Psoas muscle (tissue), 8 donors: Measurements from ENCODE around the gene GSG1L. TPM values are rescaled to one million over a fixed set of nuclear protein-coding genes. Genes with fewer than 3 reads are reported as not detected.

ENCODE experiments used
- ATAC-seq, 4 donors: fragments of 200-7000 bp; cut with Tn5 transposase; one replicate each; pipeline ENCODE4 v1.9.1; 2020; ENCODE audit warnings: moderate library complexity in 3 of 4, mild to moderate bottlenecking in 2 of 4
- DNase-seq, 2 donors: peaks; one replicate each; pipeline ENCODE4 v3.0.0-alpha.2; 2020
- H3K27ac ChIP-seq: fragments of 200-600 bp; one replicate; pipeline ENCODE4 v1.8.0; 2022
- H3K27me3 ChIP-seq, 3 donors: fragments of 200-600 bp in 1 of 3; one replicate each; pipeline versions ENCODE4 v1.6.1 to v1.8.0; 2013 to 2022; ENCODE audit warnings: low read length in 2 of 3, mild to moderate bottlenecking in 2 of 3, moderate library complexity in 1 of 3; ENCODE audit not compliant: insufficient read depth in 3 of 3
- H3K36me3 ChIP-seq, 2 donors: fragments of 200-600 bp in 1 of 2; one replicate each; pipeline versions ENCODE4 v1.6.1 to v1.8.0; 2013 to 2022; ENCODE audit warnings: low read depth in 1 of 2, mild to moderate bottlenecking in 1 of 2, moderate library complexity in 1 of 2; ENCODE audit not compliant: insufficient read depth in 1 of 2
- H3K4me1 ChIP-seq: fragments of 200-600 bp; one replicate; pipeline ENCODE4 v1.8.0; 2022
- H3K4me3 ChIP-seq: fragments of 200-600 bp; one replicate; pipeline ENCODE4 v1.8.0; 2022; ENCODE audit warnings: mild to moderate bottlenecking
- H3K9me3 ChIP-seq: fragments of 200-600 bp; one replicate; pipeline ENCODE4 v1.8.0; 2022
- WGBS, 3 donors: extraction: QIAGEN DNeasy Blood & Tissue Kit; methylation state at CpG; one replicate each; pipeline versions ENCODE4 v1.1.6 to v1.1.7; 2013; 5-methylcytosine and 5-hydroxymethylcytosine counted together
- intact Hi-C, 2 donors: fragments of 100-400 bp; cut with DNase I; formaldehyde crosslinking; loops; one replicate each; pipeline versions ENCODE4 v1.11.0 to v1.14.2; 2022
- polyA plus RNA-seq, 3 donors: library from polyadenylated mRNA; stranded (reverse); fragments of 200-250 nt; gene quantifications; one replicate each; pipeline ENCODE4 v1.2.3, GENCODE V29; 2013
- total RNA-seq, 4 donors: library from RNA; stranded (reverse); fragmentation: NEBNext Ultra II Directional in 2 of 4; extraction: Animal tissue kit (Norgen Biotek cat#: 25700) in 2 of 4; gene quantifications; one replicate each; pipeline versions ENCODE4 v1.2.1 to v1.2.4, GENCODE V29; 2021 to 2023
- TF ChIP-seq, protein P1 (sequence below): fragments of 200-600 bp; IDR thresholded peaks from one replicate; pipeline ENCODE4 v1.8.0; 2022; ENCODE audit warnings: antibody characterized with exemption
- donor health status: healthy with polysubstance abuse.
- donor health status: DM: no; HTN: no; CAD: no; lungs with moderate emphysema.
- donor health status: Bipolar disorder and iron deficiency.
- donor health status: healthy.
- donor health status: DM: yes; HTN: yes; CAD: no.
- donor health status: DM: no; HTN: no; CAD: no.
- donor health status: DM: no; HTN: no; CAD: no.
- donor health status: DM: yes; HTN: yes; CAD: no.

GSG1L gene
- total and polyA plus RNA-seq, 7 donors = 0.04 to 0.17 (median 0.08) TPM; not detected in 2

DNA sequence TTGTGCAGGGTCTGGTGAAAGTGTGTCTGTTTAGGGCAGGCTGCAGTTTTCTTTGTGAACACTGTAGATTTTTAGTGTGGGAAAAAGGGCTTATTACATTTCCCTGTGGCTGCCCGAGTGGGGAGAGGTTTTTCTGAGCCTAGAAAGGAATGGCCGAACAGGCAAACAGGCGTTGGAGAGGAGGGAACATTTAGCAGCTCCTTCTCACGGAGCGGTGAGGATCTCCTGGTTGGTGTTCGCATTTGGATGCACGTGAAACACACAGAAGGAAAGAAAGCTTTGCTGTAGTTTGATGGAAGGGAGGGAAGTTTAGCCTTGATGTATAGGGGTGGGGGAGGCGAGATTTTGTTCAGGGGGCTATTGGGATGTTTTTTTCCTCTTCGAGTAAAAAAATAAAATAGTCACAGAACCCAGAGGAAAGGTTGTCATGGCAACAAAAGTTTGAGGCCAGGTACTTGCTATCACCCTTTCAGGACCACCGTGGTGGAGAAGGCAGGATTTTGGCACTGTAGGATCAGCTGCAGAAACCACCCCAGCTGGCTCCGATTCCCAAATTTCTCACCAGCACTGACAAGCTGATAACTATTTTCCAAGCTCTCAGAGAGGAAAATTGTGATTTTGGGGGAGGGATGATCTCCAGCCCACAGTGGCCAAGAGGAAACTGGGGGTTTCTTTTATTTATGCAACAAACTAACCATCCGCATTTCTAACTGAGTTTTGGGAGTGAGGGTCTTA is 3.5 kb downstream of the GSG1L start:
- Histone ChIP-seq H3K36me3 (no peaks in the 10 kb centered on the region), H3K4me1 (no peaks in the 10 kb centered on the region), H3K27ac (no peak overlapping the region), H3K9me3 (no peaks in the 10 kb centered on the region), H3K27me3 (peaks cover 0 to 41% (median 7%) of the 10 kb centered on the region in 3 donors), H3K4me3 (no peak overlapping the region)
- DNase-seq (no peak), ATAC-seq (no peak)
- WGBS, 3 donors = 44 to 49% (median 44%) methylated on average over 12 of the region's 12 CpGs
- TF ChIP-seq, protein P1, sequence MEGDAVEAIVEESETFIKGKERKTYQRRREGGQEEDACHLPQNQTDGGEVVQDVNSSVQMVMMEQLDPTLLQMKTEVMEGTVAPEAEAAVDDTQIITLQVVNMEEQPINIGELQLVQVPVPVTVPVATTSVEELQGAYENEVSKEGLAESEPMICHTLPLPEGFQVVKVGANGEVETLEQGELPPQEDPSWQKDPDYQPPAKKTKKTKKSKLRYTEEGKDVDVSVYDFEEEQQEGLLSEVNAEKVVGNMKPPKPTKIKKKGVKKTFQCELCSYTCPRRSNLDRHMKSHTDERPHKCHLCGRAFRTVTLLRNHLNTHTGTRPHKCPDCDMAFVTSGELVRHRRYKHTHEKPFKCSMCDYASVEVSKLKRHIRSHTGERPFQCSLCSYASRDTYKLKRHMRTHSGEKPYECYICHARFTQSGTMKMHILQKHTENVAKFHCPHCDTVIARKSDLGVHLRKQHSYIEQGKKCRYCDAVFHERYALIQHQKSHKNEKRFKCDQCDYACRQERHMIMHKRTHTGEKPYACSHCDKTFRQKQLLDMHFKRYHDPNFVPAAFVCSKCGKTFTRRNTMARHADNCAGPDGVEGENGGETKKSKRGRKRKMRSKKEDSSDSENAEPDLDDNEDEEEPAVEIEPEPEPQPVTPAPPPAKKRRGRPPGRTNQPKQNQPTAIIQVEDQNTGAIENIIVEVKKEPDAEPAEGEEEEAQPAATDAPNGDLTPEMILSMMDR = no peak
- intact Hi-C loops = no loop called here

DNA sequence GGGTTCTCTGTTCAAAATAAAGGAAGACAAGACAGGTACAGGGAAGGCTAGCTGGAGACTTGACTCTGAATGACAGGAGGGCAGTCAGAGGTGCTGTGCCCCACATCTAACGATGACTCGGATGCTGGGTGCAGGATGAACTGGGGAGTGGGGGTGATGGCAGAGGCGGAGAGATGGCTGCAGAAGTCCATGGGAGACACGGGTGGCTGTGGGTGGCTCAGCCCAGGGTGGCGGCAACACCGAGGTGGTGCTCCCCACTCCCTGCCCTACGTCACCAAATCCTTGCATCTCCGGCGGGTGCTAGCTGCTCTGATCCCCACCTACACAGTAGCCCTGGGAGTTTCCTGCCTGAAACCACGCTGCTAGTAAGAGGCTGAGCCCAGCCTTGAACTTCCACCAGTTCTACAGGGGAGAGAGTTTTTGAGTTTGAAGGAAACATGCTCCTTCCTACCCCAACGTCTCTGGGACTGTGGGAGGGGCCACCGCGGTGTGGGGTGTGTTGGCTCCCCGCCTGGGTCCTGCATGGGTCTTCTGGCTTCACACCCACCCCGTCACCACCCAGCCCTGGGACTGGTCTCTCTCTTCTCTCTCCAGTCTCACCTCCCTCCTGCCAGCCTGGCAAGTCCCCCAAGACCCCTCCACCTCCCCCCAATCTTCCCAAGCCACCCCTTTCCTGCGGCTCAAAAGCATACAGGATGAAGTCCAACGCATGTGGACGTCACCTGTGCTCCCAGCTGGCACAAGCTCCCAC is 4.5 kb downstream of the GSG1L start:
- Histone ChIP-seq H3K4me3 (no peak overlapping the region), H3K9me3 (no peaks in the 10 kb centered on the region), H3K4me1 (no peaks in the 10 kb centered on the region), H3K27me3 (peaks cover 0 to 42% (median 7%) of the 10 kb centered on the region in 3 donors), H3K36me3 (no peaks in the 10 kb centered on the region), H3K27ac (no peak overlapping the region)
- intact Hi-C loops = no loop called here
- TF ChIP-seq, protein P1 = no peak
- ATAC-seq = no peak
- no peak for DNase-seq
- 71 to 74% (median 73%) methylated on average over 18 of the region's 18 CpGs for WGBS, 3 donors

DNA sequence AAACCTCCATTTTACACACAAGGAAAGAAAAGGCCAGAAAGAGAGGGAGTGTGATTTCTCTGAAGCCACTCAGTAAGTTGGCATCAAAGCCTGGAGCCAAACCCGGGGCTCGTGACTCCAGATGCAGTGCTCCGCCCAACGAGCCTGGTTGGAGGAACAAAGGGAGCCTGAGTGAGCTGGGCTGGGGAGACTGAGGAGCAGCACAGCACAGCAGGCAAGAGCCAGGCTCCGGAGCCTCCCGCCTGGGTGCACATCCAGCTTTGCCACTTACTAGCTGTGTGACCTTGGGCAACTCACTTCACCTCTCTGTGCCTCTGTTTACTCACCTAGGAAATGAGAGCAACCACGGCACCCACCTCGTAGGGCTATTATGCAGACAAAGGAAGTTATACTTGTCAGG is 5.6 kb downstream of the GSG1L start:
- no peak overlapping the region for H3K27ac ChIP-seq
- DNase-seq = no peak
- 81 to 87% (median 82%) methylated on average over 8 of the region's 8 CpGs for WGBS, 3 donors
- peaks cover 0 to 45% (median 10%) of the 10 kb centered on the region in 3 donors for H3K27me3 ChIP-seq
- H3K4me3 ChIP-seq = no peak overlapping the region
- ATAC-seq = no peak
- H3K9me3 ChIP-seq = no peaks in the 10 kb centered on the region
- no peaks in the 10 kb centered on the region for H3K4me1 ChIP-seq
- TF ChIP-seq, protein P1 = no peak
- H3K36me3 ChIP-seq = no peaks in the 10 kb centered on the region
- intact Hi-C loops = no loop called here

DNA sequence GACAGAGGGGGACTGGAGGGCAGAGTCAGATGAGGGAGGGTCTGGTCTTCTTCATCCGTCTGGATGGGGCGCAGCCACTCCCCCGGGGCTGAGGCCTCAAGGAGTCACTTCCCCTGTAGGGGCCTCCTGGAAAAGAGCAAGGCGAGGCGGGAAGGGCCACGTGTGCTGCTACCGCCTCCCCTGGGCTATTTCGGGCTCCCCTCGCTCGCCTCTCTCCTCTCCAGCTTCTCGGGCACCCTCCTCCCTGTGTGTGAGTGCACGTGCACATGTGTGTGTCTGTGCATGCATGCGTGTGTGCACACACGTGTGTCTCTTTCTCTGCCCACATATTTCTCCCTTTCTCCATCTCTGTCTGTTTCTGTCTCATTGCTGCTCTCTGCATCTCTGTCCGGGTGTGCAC is 10.1 kb downstream of the GSG1L start:
- TF ChIP-seq, protein P1 = no peak
- H3K4me1 ChIP-seq = no peaks in the 10 kb centered on the region
- no peak for DNase-seq
- H3K4me3 ChIP-seq = no peak overlapping the region
- no peak for ATAC-seq
- no peaks in the 10 kb centered on the region for H3K36me3 ChIP-seq
- H3K9me3 ChIP-seq = no peaks in the 10 kb centered on the region
- H3K27ac ChIP-seq = no peak overlapping the region
- WGBS, 3 donors = 52 to 68% (median 64%) methylated on average over 13 to 15 of the region's 15 CpGs
- H3K27me3 ChIP-seq = peaks cover 0 to 27% (median 3%) of the 10 kb centered on the region in 3 donors
- intact Hi-C loops = no loop called here
